Lower leg skin (tissue), 4 donors: Measurements from ENCODE around the gene ARMCX2. TPM values are rescaled to one million over a fixed set of nuclear protein-coding genes. Genes with fewer than 3 reads are reported as not detected.
A peak's percentile ranks its signal among the peaks of the same experiment; 100 is the strongest.

Experiments
- DNase-seq, 2 donors: peaks; one replicate each; pipeline ENCODE4 v3.0.0-alpha.2; 2019; ENCODE audit warnings: low spot score in 2 of 2
- H3K4me3 ChIP-seq: fragments of 200-600 bp; sonication (generic); 2 replicates; pipeline ENCODE4 v1.5.1; 2017; ENCODE audit warnings: mild to moderate bottlenecking, low read depth; ENCODE audit not compliant: poor library complexity, severe bottlenecking
- CTCF ChIP-seq, 3 donors: fragments of 450-650 bp; IDR thresholded peaks; one replicate each; pipeline ENCODE4 v1.5.1; 2016; ENCODE audit warnings: antibody characterized with exemption in 3 of 3, mild to moderate bottlenecking in 3 of 3, moderate library complexity in 2 of 3
- POLR2A ChIP-seq, 2 donors: fragments of 450-650 bp; IDR thresholded peaks; one replicate each; pipeline ENCODE4 v1.6.1; 2016 to 2017; ENCODE audit warnings: antibody characterized with exemption in 2 of 2, mild to moderate bottlenecking in 1 of 2, moderate library complexity in 1 of 2
- WGBS, 2 donors: methylation state at CpG; one replicate each; pipeline ENCODE4 v1.1.5; 2018; 5-methylcytosine and 5-hydroxymethylcytosine counted together
- intact Hi-C: fragments of 100-400 bp; cut with DNase I; formaldehyde crosslinking; loops from one replicate; pipeline ENCODE4 v1.15.0; 2023; ENCODE audit warnings: low total_unique reads
- total RNA-seq, 4 donors: library from RNA; depleted of rRNA; stranded (reverse); fragments of >200 nt; gene quantifications; one replicate each; pipeline ENCODE4 v1.1.0, GENCODE V29; 2016

Gene ARMCX2
- total RNA-seq, 4 donors from 2014 or later: 5.4 to 14.1 (median 8.7) TPM

- TF ChIP-seq CTCF (IDR thresholded peaks at IDR 0.05) (no peak), POLR2A (IDR thresholded peaks at IDR 0.05) (no peak)
- no peak for DNase-seq
- intact Hi-C loops: no loop called here
- no peak overlapping the region for H3K4me3 ChIP-seq
Observed at GRCh38 chrX:101619364-101619763, 40.3 kb downstream of the ARMCX2 start.

- DNase-seq: peak; percentile 66 to 93
- no peak for TF ChIP-seq POLR2A (IDR thresholded peaks at IDR 0.05)
- TF ChIP-seq CTCF (IDR thresholded peaks at IDR 0.05): no peak
- 0 to 32% methylated on average over 23 to 39 of the region's 39 CpGs for WGBS, 2 donors
- peak within 1 kb of the TSS; percentile 38 for H3K4me3 ChIP-seq
- intact Hi-C loops: no loop called here
Observed at GRCh38 chrX:101617211-101618191, 42.1 kb downstream of the ARMCX2 start, which contains the start of gene ARMCX6. TSS of gene ARMCX6 (minus strand) at chrX:101618000. CDS start at chrX:101616620, 1,380 bp downstream.

GRCh38 chrX:101605728-101606127 is 53.9 kb downstream of the ARMCX2 start:
- TF ChIP-seq CTCF (IDR thresholded peaks at IDR 0.05): no peak
- no peak for TF ChIP-seq POLR2A (IDR thresholded peaks at IDR 0.05)
- WGBS, 2 donors: 22 to 43% methylated on average over 1 of the region's 1 CpG
- no peak overlapping the region for H3K4me3 ChIP-seq
- intact Hi-C loops: no loop called here
- DNase-seq: no peak

Other genes starting within 250 kb of the ARMCX2 start
- 1 to 10 TPM; 1.9 to 6.1 (median 5.0) TPM for gene ARMCX4, start 174.4 kb downstream of the ARMCX2 start, total RNA-seq
- gene ARMCX1, start 109.3 kb downstream of the ARMCX2 start, total RNA-seq: 10 to 100 TPM; 16.2 to 20.9 (median 18.7) TPM
- gene ARMCX6, start 41.9 kb downstream of the ARMCX2 start, total RNA-seq: 10 to 100 TPM; 13.6 to 28.6 (median 17.2) TPM
- 10 to 100 TPM; 14.7 to 21.5 (median 17.0) TPM for gene ARMCX3, start 36.7 kb downstream of the ARMCX2 start, total RNA-seq